Endothelial cell of umbilical vein (primary cell): ENCODE data around the gene OLFML2A. TPM values are rescaled to one million over a fixed set of nuclear protein-coding genes. Genes with fewer than 3 reads are reported as not detected.

Experiments
- BruUV-seq: library from RNA; stranded (reverse); fragments of 400-500 nt; replicated peaks from 2 replicates; lab custom pipeline; 2021; lab: Mats Ljungman, UMichigan
- CTCF ChIA-PET: fragments of 300-600, 350-600 bp; sonication (Branson Sonifier 250); formaldehyde crosslinking; loops from one replicate; lab custom pipeline; 2021; ENCODE audit warnings: antibody characterized with exemption, inconsistent platforms; lab: Charles Lee
- POLR2A ChIA-PET: fragments of 300-600, 350-600 bp; sonication (Branson Sonifier 250); formaldehyde crosslinking; loops from one replicate; lab custom pipeline; 2021; ENCODE audit warnings: antibody characterized with exemption, inconsistent platforms; lab: Charles Lee
- DNase-seq: peaks from one replicate; pipeline ENCODE4 v3.0.0-alpha.2; 2011; ENCODE audit warnings: low read depth, low spot score
- FAIRE-seq: peaks from 2 replicates; lab custom pipeline; 2011; peaks lifted over from hg19 to GRCh38; lab: Jason Lieb, UNC
- H2AFZ ChIP-seq: 2 replicates; pipeline ENCODE4 v1.6.0; 2012; ENCODE audit warnings: low read depth, low read length, control low read depth, inconsistent platforms
- H3K27ac ChIP-seq: 2 replicates; pipeline ENCODE4 v1.5.1; 2011; ENCODE audit warnings: low read depth, mild to moderate bottlenecking, control low read depth, low read length, moderate library complexity; ENCODE audit not compliant: insufficient read depth
- H3K27me3 ChIP-seq, 2 experiments: 2 replicates each; pipeline versions ENCODE4 v1.6.0 to v1.6.1; 2011; ENCODE audit warnings: low read length in 2 of 2, mixed read lengths in 1 of 2; ENCODE audit not compliant: control insufficient read depth in 2 of 2, insufficient read depth in 2 of 2
- H3K36me3 ChIP-seq, 2 experiments: 2 replicates in 1 of 2; 3 replicates in 1 of 2; pipeline ENCODE4 v1.5.1; 2011; ENCODE audit warnings: low read length in 2 of 2, mild to moderate bottlenecking in 1 of 2, moderate library complexity in 1 of 2; ENCODE audit not compliant: control insufficient read depth in 2 of 2, insufficient read depth in 2 of 2; ENCODE audit errors: extremely low read depth in 1 of 2
- H3K4me1 ChIP-seq: 3 replicates; pipeline ENCODE4 v1.5.1; 2011; ENCODE audit warnings: mild to moderate bottlenecking, low read length; ENCODE audit not compliant: control insufficient read depth, insufficient read depth; ENCODE audit errors: extremely low read depth
- H3K4me2 ChIP-seq: 2 replicates; pipeline ENCODE4 v1.6.1; 2011; ENCODE audit warnings: low read length, control low read depth, mixed read lengths; ENCODE audit not compliant: insufficient read depth
- H3K4me3 ChIP-seq, 3 experiments: fragments of 200-600 bp in 1 of 3; sonication (generic), shearing (Covaris generic) in 1 of 3; replicated peaks in 1 of 3; 2 replicates each; pipeline ENCODE4 v1.5.1; 2011 to 2016; ENCODE audit warnings: control low read depth in 3 of 3, low read length in 3 of 3, mild to moderate bottlenecking in 2 of 3, inconsistent platforms in 1 of 3, low read depth in 1 of 3, moderate library complexity in 1 of 3; ENCODE audit not compliant: insufficient read depth in 1 of 3
- H3K79me2 ChIP-seq: 2 replicates; pipeline ENCODE4 v1.6.0; 2012; ENCODE audit warnings: low read length, inconsistent platforms; ENCODE audit not compliant: control insufficient read depth, insufficient read depth
- H3K9ac ChIP-seq: replicated peaks from 2 replicates; pipeline ENCODE3; 2011; ENCODE audit warnings: low read length, control low read depth; ENCODE audit not compliant: insufficient read depth; ENCODE audit errors: extremely low read depth
- H3K9me1 ChIP-seq: replicated peaks from 3 replicates; pipeline ENCODE4 v1.6.0; 2011; ENCODE audit warnings: mild to moderate bottlenecking, low read length; ENCODE audit not compliant: control insufficient read depth, insufficient read depth; ENCODE audit errors: extremely low read depth
- H3K9me3 ChIP-seq: replicated peaks from 2 replicates; pipeline ENCODE4 v1.5.1; 2012; ENCODE audit warnings: low read length, inconsistent platforms; ENCODE audit not compliant: control insufficient read depth, insufficient read depth
- H4K20me1 ChIP-seq: replicated peaks from 2 replicates; pipeline ENCODE3; 2011; ENCODE audit warnings: mild to moderate bottlenecking, low read length; ENCODE audit not compliant: control insufficient read depth, insufficient read depth; ENCODE audit errors: extremely low read depth
- EZH2 ChIP-seq: IDR thresholded peaks from 2 replicates; pipeline ENCODE4 v1.6.1; 2012; ENCODE audit warnings: borderline replicate concordance, low read depth, mild to moderate bottlenecking, moderate library complexity, low read length, inconsistent platforms; ENCODE audit not compliant: severe bottlenecking
- FOS ChIP-seq: IDR thresholded peaks from 2 replicates; pipeline ENCODE4 v1.6.1; 2011; ENCODE audit warnings: mild to moderate bottlenecking, low read length, moderate library complexity, borderline replicate concordance; ENCODE audit not compliant: insufficient read depth
- GATA2 ChIP-seq: IDR thresholded peaks from 2 replicates; pipeline ENCODE4 v1.7.0; 2011; ENCODE audit warnings: low read depth, mild to moderate bottlenecking, moderate library complexity, mixed read lengths, low read length; ENCODE audit not compliant: insufficient read length, insufficient read depth
- JUN ChIP-seq: IDR thresholded peaks from 2 replicates; pipeline ENCODE4 v1.6.1; 2011; ENCODE audit warnings: borderline replicate concordance, low read depth; ENCODE audit not compliant: insufficient read length, insufficient read depth
- MAX ChIP-seq: IDR thresholded peaks from 2 replicates; pipeline ENCODE4 v1.6.1; 2011; ENCODE audit not compliant: insufficient read depth, insufficient read length
- MYC ChIP-seq: IDR thresholded peaks from one replicate; pipeline ENCODE4 v1.6.1; 2011; ENCODE audit warnings: mild to moderate bottlenecking, low read depth, low read length
- POLR2A ChIP-seq: IDR thresholded peaks from 2 replicates; pipeline ENCODE4 v1.6.1; 2012; ENCODE audit warnings: low read depth, mild to moderate bottlenecking, control low read depth, low read length
- POLR2AphosphoS5 ChIP-seq: IDR thresholded peaks from 2 replicates; pipeline ENCODE4 v1.6.1; 2012; ENCODE audit warnings: low read depth, mild to moderate bottlenecking, control low read depth, low read length, moderate library complexity; ENCODE audit not compliant: insufficient read depth
- dilution Hi-C: fragments of 300-500 bp; cut with MboI; formaldehyde crosslinking; loops from one replicate; pipeline ENCODE4 v1.15.0; 2019; ENCODE audit warnings: low sequenced_read_pairs; ENCODE audit not compliant: extremely low pct_ligation_motif_present
- intact Hi-C: fragments of 100-400 bp; cut with micrococcal nuclease; formaldehyde crosslinking; loops from one replicate; pipeline ENCODE4 v1.10.0; 2022
- polyA plus RNA-seq, 4 experiments: library from polyadenylated mRNA; depleted of rRNA in 3 of 4; stranded (reverse) in 3 of 4; unstranded in 1 of 4; fragments of >200 nt; gene quantifications; 2 replicates each; pipeline versions ENCODE4 v1.2.1 to v1.2.3, GENCODE V29; 2011 to 2012; ENCODE audit warnings: missing spikeins in 1 of 4
- total RNA-seq: library from RNA; stranded (reverse); gene quantifications from 2 replicates; pipeline ENCODE4 v1.2.3, GENCODE V29; 2021
- TF ChIP-seq, protein P1 (sequence below), 2 donors: IDR thresholded peaks; 1 replicate in 1 of 2; 2 replicates in 1 of 2; pipeline ENCODE4 v1.5.1; 2011; ENCODE audit warnings: low read length in 2 of 2, mild to moderate bottlenecking in 2 of 2, moderate library complexity in 2 of 2, control low read depth in 1 of 2, inconsistent platforms in 1 of 2, low read depth in 1 of 2; ENCODE audit not compliant: insufficient read depth in 1 of 2; ENCODE audit errors: extremely low read depth in 1 of 2

Gene OLFML2A
- total and polyA plus RNA-seq, 2 donors (not counting 3 experiments of a cell fraction or from before 2014, with no cell fraction given) = 0.92 to 1.1 TPM

- FAIRE-seq (no peak), DNase-seq (no peak)
- no peak overlapping the region for H3K4me3 ChIP-seq
- TF ChIP-seq JUN (no peak), POLR2AphosphoS5 (no peak), EZH2 (no peak), POLR2A (no peak), GATA2 (no peak), MYC (no peak), FOS (no peak), MAX (no peak)
- TF ChIP-seq, protein P1, sequence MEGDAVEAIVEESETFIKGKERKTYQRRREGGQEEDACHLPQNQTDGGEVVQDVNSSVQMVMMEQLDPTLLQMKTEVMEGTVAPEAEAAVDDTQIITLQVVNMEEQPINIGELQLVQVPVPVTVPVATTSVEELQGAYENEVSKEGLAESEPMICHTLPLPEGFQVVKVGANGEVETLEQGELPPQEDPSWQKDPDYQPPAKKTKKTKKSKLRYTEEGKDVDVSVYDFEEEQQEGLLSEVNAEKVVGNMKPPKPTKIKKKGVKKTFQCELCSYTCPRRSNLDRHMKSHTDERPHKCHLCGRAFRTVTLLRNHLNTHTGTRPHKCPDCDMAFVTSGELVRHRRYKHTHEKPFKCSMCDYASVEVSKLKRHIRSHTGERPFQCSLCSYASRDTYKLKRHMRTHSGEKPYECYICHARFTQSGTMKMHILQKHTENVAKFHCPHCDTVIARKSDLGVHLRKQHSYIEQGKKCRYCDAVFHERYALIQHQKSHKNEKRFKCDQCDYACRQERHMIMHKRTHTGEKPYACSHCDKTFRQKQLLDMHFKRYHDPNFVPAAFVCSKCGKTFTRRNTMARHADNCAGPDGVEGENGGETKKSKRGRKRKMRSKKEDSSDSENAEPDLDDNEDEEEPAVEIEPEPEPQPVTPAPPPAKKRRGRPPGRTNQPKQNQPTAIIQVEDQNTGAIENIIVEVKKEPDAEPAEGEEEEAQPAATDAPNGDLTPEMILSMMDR (IDR thresholded peaks at IDR 0.05; ENCODE audit: extremely low read depth in 1 of 2, insufficient read depth in 1 of 2, low read depth in 1 of 2, low read length in 2 of 2) = no peak
- no peaks in the 10 kb centered on the region for H4K20me1 ChIP-seq
- CTCF ChIA-PET = interaction anchor here (1.1 to 9.4 kb wide), 5 partner anchors 10 to 224 kb away, joined by 4 to 82 read pairs (median 6); partner anchors contain the start of gene NR6A1
- H3K27ac ChIP-seq = no peak overlapping the region
- no peaks in the 10 kb centered on the region for H3K36me3 ChIP-seq
- H3K9me3 ChIP-seq = no peaks in the 10 kb centered on the region
- H3K9ac ChIP-seq = no peak overlapping the region
- dilution Hi-C loops (no loop called here), intact Hi-C loops (no loop called here)
- H3K27me3 ChIP-seq = peaks cover 47 to 85% of the 10 kb centered on the region in 2 experiments
- no peaks in the 10 kb centered on the region for H3K4me1 ChIP-seq
- H3K4me2 ChIP-seq = no peak overlapping the region
- H3K79me2 ChIP-seq = no peaks in the 10 kb centered on the region
- no peaks in the 10 kb centered on the region for H3K9me1 ChIP-seq
- POLR2A ChIA-PET = no interaction called here
- no TSS peak for BruUV-seq
- H2AFZ ChIP-seq = no peak overlapping the region
Observed at GRCh38 chr9:124760719-124761118, 16.2 kb upstream of the OLFML2A start.
